Fibroblast of lung (primary cell): ENCODE data around the gene STK32B. TPM values are rescaled to one million over a fixed set of nuclear protein-coding genes. Genes with fewer than 3 reads are reported as not detected.

Source experiments
- DNase-seq, 2 donors: peaks; one replicate each; pipeline versions ENCODE4 v3.0.0 to v3.0.0-alpha.2; 2010; ENCODE audit warnings: low read depth in 2 of 2
- H2AFZ ChIP-seq: 2 replicates; pipeline ENCODE4 v1.5.1; 2012; ENCODE audit warnings: low read length, control low read depth, inconsistent platforms
- H3K27ac ChIP-seq: 2 replicates; pipeline ENCODE4 v1.5.1; 2011; ENCODE audit warnings: low read length, control low read depth; ENCODE audit not compliant: insufficient read depth
- H3K27me3 ChIP-seq: 2 replicates; pipeline ENCODE4 v1.5.1; 2011; ENCODE audit warnings: mild to moderate bottlenecking, low read length; ENCODE audit not compliant: control insufficient read depth, insufficient read depth
- H3K36me3 ChIP-seq: 2 replicates; pipeline ENCODE4 v1.5.1; 2011; ENCODE audit warnings: low read length; ENCODE audit not compliant: control insufficient read depth, insufficient read depth
- H3K4me1 ChIP-seq: 2 replicates; pipeline ENCODE4 v1.5.1; 2011; ENCODE audit warnings: low read length; ENCODE audit not compliant: control insufficient read depth, insufficient read depth; ENCODE audit errors: extremely low read depth
- H3K4me2 ChIP-seq: 2 replicates; pipeline ENCODE4 v1.5.1; 2011; ENCODE audit warnings: low read length, control low read depth; ENCODE audit not compliant: insufficient read depth; ENCODE audit errors: extremely low read depth
- H3K4me3 ChIP-seq, 4 experiments: fragments of 200-600 bp in 1 of 4; sonication (generic) in 1 of 4; replicated peaks in 1 of 4; 2 replicates each; pipeline ENCODE4 v1.5.1; 2011 to 2016; ENCODE audit warnings: low read length in 4 of 4, low read depth in 3 of 4, mild to moderate bottlenecking in 3 of 4, control low read depth in 2 of 4, inconsistent platforms in 1 of 4, mixed read lengths in 1 of 4; ENCODE audit not compliant: insufficient read depth in 1 of 4; ENCODE audit errors: control extremely low read depth in 1 of 4
- H3K79me2 ChIP-seq: 2 replicates; pipeline ENCODE4 v1.5.1; 2012; ENCODE audit warnings: mild to moderate bottlenecking, low read length, inconsistent platforms; ENCODE audit not compliant: control insufficient read depth, insufficient read depth
- H3K9ac ChIP-seq: 2 replicates; pipeline ENCODE4 v1.5.1; 2011; ENCODE audit warnings: mild to moderate bottlenecking, low read length, control low read depth; ENCODE audit not compliant: insufficient read depth
- H3K9me3 ChIP-seq: 2 replicates; pipeline ENCODE4 v1.5.1; 2012; ENCODE audit warnings: low read depth, low read length; ENCODE audit not compliant: control insufficient read depth, insufficient read depth
- H4K20me1 ChIP-seq: 2 replicates; pipeline ENCODE4 v1.5.1; 2011; ENCODE audit warnings: low read length; ENCODE audit not compliant: control insufficient read depth, insufficient read depth; ENCODE audit errors: extremely low read depth
- EZH2 ChIP-seq: IDR thresholded peaks from 2 replicates; pipeline ENCODE4 v1.5.1; 2012; ENCODE audit warnings: low read length, control low read depth, mild to moderate bottlenecking; ENCODE audit errors: missing control alignments
- polyA plus RNA-seq, 2 donors: library from polyadenylated mRNA; depleted of rRNA in 1 of 2; stranded (reverse) in 1 of 2; unstranded in 1 of 2; fragments of >200 nt; gene quantifications; 2 replicates each; pipeline ENCODE4 v1.2.1, GENCODE V29; 2011 to 2012; ENCODE audit warnings: missing spikeins in 1 of 2
- total RNA-seq: library from RNA; depleted of rRNA; stranded (reverse); fragments of >200 nt; gene quantifications from 2 replicates; pipeline ENCODE4 v1.2.1, GENCODE V29; 2014
- TF ChIP-seq, protein P1 (sequence below), 2 donors: IDR thresholded peaks in 1 of 2; conservative IDR thresholded peaks in 1 of 2; 1 replicate in 1 of 2; 2 replicates in 1 of 2; pipeline ENCODE4 v1.5.1; 2011 to 2012; ENCODE audit warnings: low read length in 2 of 2, control low read depth in 1 of 2, inconsistent platforms in 1 of 2, low read depth in 1 of 2, mild to moderate bottlenecking in 1 of 2

The STK32B gene
- total and polyA plus RNA-seq, 2 donors (not counting 1 experiment from before 2014, with no cell fraction given) = 0.50 to 1.4 TPM

DNA sequence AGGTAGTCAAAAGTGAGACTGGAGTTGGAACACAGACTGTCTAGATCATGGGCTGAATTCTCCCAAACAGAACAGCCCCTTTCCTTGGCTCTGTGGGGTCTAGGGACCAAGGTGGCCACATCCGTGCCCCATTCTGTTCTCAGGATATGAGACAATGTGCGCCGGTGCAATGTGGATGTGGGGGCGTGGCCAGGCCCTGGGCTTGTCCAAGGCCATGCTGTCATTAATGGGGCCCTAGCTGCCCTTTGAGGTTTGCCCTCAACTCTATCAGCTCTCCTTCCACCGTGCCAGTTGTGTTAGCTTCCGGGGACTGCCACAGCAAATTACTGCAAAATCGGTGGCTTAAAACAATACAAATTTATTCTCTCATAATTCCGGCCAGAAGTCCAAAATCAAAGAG lies 344.5 kb downstream of the STK32B start:
- Histone ChIP-seq H3K79me2 (no peaks in the 10 kb centered on the region), H3K4me3 (no peak overlapping the region), H3K27ac (no peak overlapping the region), H3K9me3 (no peaks in the 10 kb centered on the region), H2AFZ (no peak overlapping the region), H4K20me1 (no peaks in the 10 kb centered on the region), H3K9ac (no peak overlapping the region), H3K4me2 (no peak overlapping the region), H3K27me3 (no peaks in the 10 kb centered on the region), H3K4me1 (no peaks in the 10 kb centered on the region), H3K36me3 (no peaks in the 10 kb centered on the region)
- DNase-seq = no peak
- TF ChIP-seq, protein P1, sequence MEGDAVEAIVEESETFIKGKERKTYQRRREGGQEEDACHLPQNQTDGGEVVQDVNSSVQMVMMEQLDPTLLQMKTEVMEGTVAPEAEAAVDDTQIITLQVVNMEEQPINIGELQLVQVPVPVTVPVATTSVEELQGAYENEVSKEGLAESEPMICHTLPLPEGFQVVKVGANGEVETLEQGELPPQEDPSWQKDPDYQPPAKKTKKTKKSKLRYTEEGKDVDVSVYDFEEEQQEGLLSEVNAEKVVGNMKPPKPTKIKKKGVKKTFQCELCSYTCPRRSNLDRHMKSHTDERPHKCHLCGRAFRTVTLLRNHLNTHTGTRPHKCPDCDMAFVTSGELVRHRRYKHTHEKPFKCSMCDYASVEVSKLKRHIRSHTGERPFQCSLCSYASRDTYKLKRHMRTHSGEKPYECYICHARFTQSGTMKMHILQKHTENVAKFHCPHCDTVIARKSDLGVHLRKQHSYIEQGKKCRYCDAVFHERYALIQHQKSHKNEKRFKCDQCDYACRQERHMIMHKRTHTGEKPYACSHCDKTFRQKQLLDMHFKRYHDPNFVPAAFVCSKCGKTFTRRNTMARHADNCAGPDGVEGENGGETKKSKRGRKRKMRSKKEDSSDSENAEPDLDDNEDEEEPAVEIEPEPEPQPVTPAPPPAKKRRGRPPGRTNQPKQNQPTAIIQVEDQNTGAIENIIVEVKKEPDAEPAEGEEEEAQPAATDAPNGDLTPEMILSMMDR (conservative IDR thresholded peaks at IDR 0.05 in 1 of 2, IDR thresholded peaks at IDR 0.05 in 1 of 2; ENCODE audit: low read depth in 1 of 2, low read length in 2 of 2) = no peak
- no peak for TF ChIP-seq EZH2

DNA sequence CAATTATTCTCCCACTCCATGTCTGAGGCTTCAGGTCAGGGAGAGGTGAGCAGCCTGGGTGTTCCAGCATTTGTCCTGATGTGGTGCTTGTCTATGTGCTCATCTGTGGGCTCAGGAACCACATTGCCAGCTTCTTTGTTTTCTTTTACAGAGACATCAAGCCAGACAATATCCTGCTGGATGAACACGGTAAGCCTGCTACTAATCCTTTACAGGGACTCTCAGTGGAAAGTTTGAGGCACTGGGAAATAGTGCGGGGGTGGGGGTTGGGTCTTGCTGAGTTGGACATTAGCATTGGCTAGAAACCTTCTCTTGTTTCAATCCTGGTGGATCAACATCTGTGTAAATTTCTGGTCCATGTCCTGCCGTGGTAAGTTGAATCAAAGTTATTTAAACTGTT lies 346.8 kb downstream of the STK32B start:
- no peaks in the 10 kb centered on the region for H3K79me2 ChIP-seq
- H2AFZ ChIP-seq = no peak overlapping the region
- no peaks in the 10 kb centered on the region for H3K36me3 ChIP-seq
- no peak for DNase-seq
- TF ChIP-seq EZH2 = no peak
- TF ChIP-seq, protein P1 (conservative IDR thresholded peaks at IDR 0.05 in 1 of 2, IDR thresholded peaks at IDR 0.05 in 1 of 2; ENCODE audit: low read depth in 1 of 2, low read length in 2 of 2) = no peak
- no peaks in the 10 kb centered on the region for H3K4me1 ChIP-seq
- no peak overlapping the region for H3K27ac ChIP-seq
- no peak overlapping the region for H3K9ac ChIP-seq
- no peak overlapping the region for H3K4me3 ChIP-seq
- H3K27me3 ChIP-seq = no peaks in the 10 kb centered on the region
- H3K4me2 ChIP-seq = no peak overlapping the region
- H3K9me3 ChIP-seq = no peaks in the 10 kb centered on the region
- H4K20me1 ChIP-seq = no peaks in the 10 kb centered on the region

DNA sequence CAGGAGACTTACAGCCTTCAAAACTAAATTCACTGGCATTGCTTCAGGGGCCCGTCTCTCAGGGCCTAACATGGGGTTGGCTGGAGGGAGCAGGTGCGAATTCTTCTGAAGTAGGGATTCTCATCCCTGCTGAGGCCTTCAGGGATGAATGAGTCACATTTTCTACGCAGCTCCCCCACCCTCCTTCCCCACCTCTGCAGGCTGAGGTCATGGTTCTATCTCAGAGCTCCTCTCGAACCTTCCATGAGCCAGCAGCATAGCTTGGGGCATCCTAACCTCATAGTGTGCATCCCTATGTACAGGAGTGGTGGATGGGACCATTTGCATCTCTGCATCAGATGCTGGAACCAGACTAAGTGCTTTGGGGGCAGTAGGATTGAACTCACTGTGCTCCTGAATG lies 347.8 kb downstream of the STK32B start:
- Histone ChIP-seq H3K4me1 (no peaks in the 10 kb centered on the region), H3K27ac (no peak overlapping the region), H3K4me3 (no peak overlapping the region), H3K9ac (no peak overlapping the region), H3K79me2 (no peaks in the 10 kb centered on the region), H3K9me3 (no peaks in the 10 kb centered on the region), H3K36me3 (no peaks in the 10 kb centered on the region), H3K4me2 (no peak overlapping the region), H4K20me1 (no peaks in the 10 kb centered on the region), H3K27me3 (no peaks in the 10 kb centered on the region), H2AFZ (no peak overlapping the region)
- DNase-seq = no peak
- TF ChIP-seq, protein P1 (conservative IDR thresholded peaks at IDR 0.05 in 1 of 2, IDR thresholded peaks at IDR 0.05 in 1 of 2; ENCODE audit: low read depth in 1 of 2, low read length in 2 of 2) = no peak
- no peak for TF ChIP-seq EZH2
